Liver (tissue), 9 donors: ENCODE results near the gene MXRA8. TPM values are rescaled to one million over a fixed set of nuclear protein-coding genes. Genes with fewer than 3 reads are reported as not detected.

Experiments
- DNase-seq: peaks from one replicate; pipeline ENCODE4 v3.0.0-alpha.2; 2017; ENCODE audit warnings: low spot score
- H3K27ac ChIP-seq, 2 donors: one replicate each; pipeline ENCODE4 v1.7.0; 2013; ENCODE audit warnings: inconsistent platforms in 2 of 2, low read length in 2 of 2, control low read depth in 1 of 2, low read depth in 1 of 2, mild to moderate bottlenecking in 1 of 2
- H3K27me3 ChIP-seq, 4 donors: one replicate each; pipeline versions ENCODE4 v1.6.1 to v1.7.0; 2013; ENCODE audit warnings: low read length in 3 of 4, inconsistent platforms in 1 of 4, mild to moderate bottlenecking in 1 of 4, moderate library complexity in 1 of 4; ENCODE audit not compliant: control insufficient read depth in 4 of 4, insufficient read depth in 4 of 4
- H3K36me3 ChIP-seq, 4 donors: one replicate each; pipeline versions ENCODE4 v1.6.1 to v1.7.0; 2013; ENCODE audit warnings: low read length in 3 of 4, mild to moderate bottlenecking in 3 of 4, low read depth in 1 of 4, moderate library complexity in 1 of 4; ENCODE audit not compliant: control insufficient read depth in 4 of 4, insufficient read depth in 3 of 4
- H3K4me1 ChIP-seq, 4 donors: one replicate each; pipeline versions ENCODE4 v1.6.1 to v1.7.0; 2013; ENCODE audit warnings: low read length in 3 of 4, mild to moderate bottlenecking in 3 of 4, moderate library complexity in 1 of 4; ENCODE audit not compliant: control insufficient read depth in 4 of 4, insufficient read depth in 4 of 4
- H3K4me3 ChIP-seq, 3 donors: one replicate each; pipeline versions ENCODE4 v1.6.1 to v1.7.0; 2013; ENCODE audit warnings: low read length in 3 of 3, control low read depth in 1 of 3, low read depth in 1 of 3, mild to moderate bottlenecking in 1 of 3
- H3K9ac ChIP-seq, 2 donors: one replicate each; pipeline ENCODE4 v1.7.0; 2013; ENCODE audit warnings: low read length in 2 of 2, mild to moderate bottlenecking in 2 of 2, moderate library complexity in 2 of 2, control low read depth in 1 of 2, low read depth in 1 of 2
- H3K9me3 ChIP-seq, 4 donors: one replicate each; pipeline versions ENCODE4 v1.6.1 to v1.7.0; 2013; ENCODE audit warnings: low read length in 3 of 4; ENCODE audit not compliant: control insufficient read depth in 4 of 4
- ATF3 ChIP-seq: IDR thresholded peaks from 2 replicates; pipeline ENCODE4 v1.6.1; 2016; ENCODE audit warnings: antibody characterized with exemption
- CTCF ChIP-seq: fragments of 150-350 bp; IDR thresholded peaks from 2 replicates; pipeline ENCODE4 v1.5.1; 2017; ENCODE audit warnings: improper control_type of control experiment, low read depth, low read length; ENCODE audit not compliant: missing input control
- EGR1 ChIP-seq, 2 donors: IDR thresholded peaks; 2 replicates each; pipeline ENCODE4 v1.6.1; 2016 to 2018; ENCODE audit warnings: antibody characterized with exemption in 2 of 2, low read depth in 2 of 2
- FOXA1 ChIP-seq: IDR thresholded peaks from 2 replicates; pipeline ENCODE4 v1.6.1; 2016; ENCODE audit warnings: antibody characterized with exemption
- FOXA2 ChIP-seq: IDR thresholded peaks from 2 replicates; pipeline ENCODE4 v1.6.1; 2016; ENCODE audit warnings: antibody characterized with exemption
- GABPA ChIP-seq, 2 donors: IDR thresholded peaks in 1 of 2; conservative IDR thresholded peaks in 1 of 2; 2 replicates each; pipeline ENCODE4 v1.6.1; 2016; ENCODE audit warnings: antibody characterized with exemption in 2 of 2, mild to moderate bottlenecking in 1 of 2, moderate library complexity in 1 of 2
- HNF4A ChIP-seq, 2 donors: conservative IDR thresholded peaks; 2 replicates each; pipeline ENCODE4 v1.6.1; 2016; ENCODE audit warnings: antibody characterized with exemption in 2 of 2, mild to moderate bottlenecking in 2 of 2
- HNF4G ChIP-seq: IDR thresholded peaks from 2 replicates; pipeline ENCODE4 v1.6.1; 2016; ENCODE audit warnings: antibody characterized with exemption
- JUND ChIP-seq, 2 donors: IDR thresholded peaks; 2 replicates each; pipeline ENCODE4 v1.6.1; 2016; ENCODE audit warnings: antibody characterized with exemption in 2 of 2
- MAX ChIP-seq: IDR thresholded peaks from 2 replicates; pipeline ENCODE4 v1.6.1; 2016; ENCODE audit warnings: antibody characterized with exemption
- NR2F2 ChIP-seq: IDR thresholded peaks from 2 replicates; pipeline ENCODE4 v1.6.1; 2016; ENCODE audit warnings: antibody characterized with exemption
- RAD21 ChIP-seq, 2 donors: IDR thresholded peaks; 2 replicates each; pipeline ENCODE4 v1.6.1; 2016; ENCODE audit warnings: antibody characterized with exemption in 2 of 2, mild to moderate bottlenecking in 2 of 2
- SP1 ChIP-seq: IDR thresholded peaks from 2 replicates; pipeline ENCODE4 v1.6.1; 2018; ENCODE audit warnings: antibody characterized with exemption, mild to moderate bottlenecking
- TAF1 ChIP-seq: conservative IDR thresholded peaks from 2 replicates; pipeline ENCODE4 v1.6.1; 2016; ENCODE audit warnings: antibody characterized with exemption, mild to moderate bottlenecking
- YY1 ChIP-seq: IDR thresholded peaks from 2 replicates; pipeline ENCODE4 v1.6.1; 2016; ENCODE audit warnings: antibody characterized with exemption, mild to moderate bottlenecking
- ZBTB33 ChIP-seq: IDR thresholded peaks from 2 replicates; pipeline ENCODE4 v1.6.1; 2016; ENCODE audit warnings: antibody characterized with exemption
- WGBS: extraction: QIAGEN DNeasy Blood & Tissue Kit; methylation state at CpG from one replicate; pipeline ENCODE4 v1.1.7; 2013; 5-methylcytosine and 5-hydroxymethylcytosine counted together
- polyA plus RNA-seq, 2 donors: library from polyadenylated mRNA; stranded (reverse) in 1 of 2; unstranded in 1 of 2; fragments of 200-250 nt in 1 of 2; fragments of >200 nt in 1 of 2; fragmentation: Nextera tagmentation in 1 of 2; extraction: Ambion mirVana in 1 of 2; gene quantifications; one replicate each; pipeline versions ENCODE4 v1.2.1 to v1.2.3, GENCODE V29; 2013 to 2015
- total RNA-seq, 2 donors: library from RNA; depleted of rRNA; stranded (reverse); fragments of >200 nt; gene quantifications; one replicate each; pipeline ENCODE4 v1.2.3, GENCODE V29; 2014
- donor health status: healthy.
- donor health status: healthy.
- donor health status: healthy.
- donor health status: healthy.
- donor health status: healthy.

Gene MXRA8
- total and polyA plus RNA-seq, 4 donors: 1.8 to 5.9 (median 4.2) TPM

- Histone ChIP-seq H3K9ac (peak within 1 kb of the TSS in 1 of 2 donors; percentile 71), H3K27ac (peak within 1 kb of the TSS; percentile 93 to 95), H3K27me3 (no peaks in the 10 kb centered on the region), H3K4me1 (peaks cover 18 to 44% (median 34%) of the 10 kb centered on the region in 4 donors), H3K9me3 (no peaks in the 10 kb centered on the region), H3K4me3 (peak within 1 kb of the TSS; percentile 77 to 86 (median 78)), H3K36me3 (peaks cover 0 to 20% (median 6%) of the 10 kb centered on the region in 4 donors)
- WGBS: under 1% methylated on average over 130 of the region's 131 CpGs
- peak in 1 of 2 donors; percentile 48 for TF ChIP-seq GABPA (IDR thresholded peaks at IDR 0.05 in 1 of 2, conservative IDR thresholded peaks at IDR 0.05 in 1 of 2)
- TF ChIP-seq YY1: peak; percentile 31
- peak; percentile 9 for TF ChIP-seq CTCF
- TF ChIP-seq HNF4G: no peak
- TF ChIP-seq SP1: peak; percentile 42
- DNase-seq: peak; percentile 91
These were observed 50.2 kb downstream of the MXRA8 start, which contains the start of the genes ACAP3 and PUSL1 for GRCh38 chr1:1307923-1308755. Gene ACAP3, minus strand, starts transcription at chr1:1307930. Its CDS starts 115 bp downstream, at chr1:1307815. Gene PUSL1, plus strand, starts transcription at chr1:1308597. Its CDS starts 47 bp downstream, at chr1:1308644.

GRCh38 chr1:1307261-1307922 is 51.0 kb downstream of the MXRA8 start:
- no peak for DNase-seq
- no peaks in the 10 kb centered on the region for H3K27me3 ChIP-seq
- peaks cover 18 to 44% (median 34%) of the 10 kb centered on the region in 4 donors for H3K4me1 ChIP-seq
- H3K9ac ChIP-seq: no peak overlapping the region
- H3K9me3 ChIP-seq: no peaks in the 10 kb centered on the region
- H3K36me3 ChIP-seq: peaks cover 0 to 13% (median 3%) of the 10 kb centered on the region in 4 donors
- under 1% methylated on average over 83 of the region's 83 CpGs for WGBS
- peak overlapping the region; percentile 57 to 95 for H3K27ac ChIP-seq
- TF ChIP-seq SP1: no peak
- TF ChIP-seq RAD21 (IDR thresholded peaks at IDR 0.05): no peak
- TF ChIP-seq ZBTB33: no peak
- no peak for TF ChIP-seq YY1
- TF ChIP-seq ATF3: no peak
- TF ChIP-seq JUND (IDR thresholded peaks at IDR 0.05): no peak
- TF ChIP-seq FOXA2: no peak
- no peak for TF ChIP-seq TAF1
- TF ChIP-seq NR2F2: no peak
- TF ChIP-seq FOXA1: no peak
- no peak for TF ChIP-seq HNF4G
- TF ChIP-seq GABPA (IDR thresholded peaks at IDR 0.05 in 1 of 2, conservative IDR thresholded peaks at IDR 0.05 in 1 of 2): no peak
- no peak for TF ChIP-seq MAX
- TF ChIP-seq EGR1 (IDR thresholded peaks at IDR 0.05; ENCODE audit: low read depth in 2 of 2): no peak
- TF ChIP-seq HNF4A (conservative IDR thresholded peaks at IDR 0.05): no peak
- H3K4me3 ChIP-seq: peak overlapping the region; percentile 76 to 86 (median 77)
